Activated gamma-delta T cell treated with Interleukin-2 at 50 U/mL for 16 hours (primary cell): ENCODE data around the gene ASTN2.
"Not testable (repeated sequence)": the region's sequence is repeated elsewhere in the genome, so short reads cannot be mapped to it uniquely, and the experiment has no call there.

Source experiments
- DNase-seq: peaks from one replicate; pipeline ENCODE4 v3.0.0-alpha.2; 2020

ASTN2 gene

GRCh38 chr9:116718111-116718510 lies 696.7 kb downstream of the ASTN2 start:
- DNase-seq: no peak

GRCh38 chr9:116717150-116717549 lies 697.7 kb downstream of the ASTN2 start:
- DNase-seq: no peak

GRCh38 chr9:116716438-116716837 lies 698.4 kb downstream of the ASTN2 start:
- DNase-seq: no peak

GRCh38 chr9:116715751-116716150 lies 699.1 kb downstream of the ASTN2 start:
- no peak for DNase-seq

- DNase-seq: no peak
Measured at GRCh38 chr9:116713271-116713670, 701.6 kb downstream of the ASTN2 start.

GRCh38 chr9:116712781-116713180 lies 702.1 kb downstream of the ASTN2 start:
- no peak for DNase-seq

GRCh38 chr9:116706310-116707290 lies 708.3 kb downstream of the ASTN2 start:
- no peak for DNase-seq

GRCh38 chr9:116705531-116705930 lies 709.3 kb downstream of the ASTN2 start:
- DNase-seq: no peak

- no peak for DNase-seq
Measured at GRCh38 chr9:116704470-116704869, 710.4 kb downstream of the ASTN2 start.

GRCh38 chr9:116703634-116704033 lies 711.2 kb downstream of the ASTN2 start:
- no peak for DNase-seq

GRCh38 chr9:116701940-116702642 lies 712.8 kb downstream of the ASTN2 start:
- no peak for DNase-seq

- no peak for DNase-seq
Measured at GRCh38 chr9:116700882-116701865, 713.7 kb downstream of the ASTN2 start.

GRCh38 chr9:116700279-116700678 lies 714.6 kb downstream of the ASTN2 start:
- DNase-seq: no peak

- DNase-seq: no peak
Measured at GRCh38 chr9:116697887-116698286, 717.0 kb downstream of the ASTN2 start.

GRCh38 chr9:116697362-116697761 lies 717.5 kb downstream of the ASTN2 start:
- no peak for DNase-seq

GRCh38 chr9:116695438-116695837 lies 719.4 kb downstream of the ASTN2 start:
- no peak for DNase-seq

- no peak for DNase-seq
Measured at GRCh38 chr9:116694785-116695291, 720.0 kb downstream of the ASTN2 start.

- no peak for DNase-seq
Measured at GRCh38 chr9:116693233-116693731, 721.6 kb downstream of the ASTN2 start.

GRCh38 chr9:116692616-116693015 lies 722.2 kb downstream of the ASTN2 start:
- no peak for DNase-seq

GRCh38 chr9:116691607-116692006 lies 723.2 kb downstream of the ASTN2 start:
- DNase-seq: no peak

- not testable (repeated sequence) for DNase-seq
Measured at GRCh38 chr9:116690805-116691204, 724.1 kb downstream of the ASTN2 start.

GRCh38 chr9:116689486-116690032 lies 725.3 kb downstream of the ASTN2 start:
- DNase-seq: no peak
